ENCODE measurements around the gene RPS26.
A peak's percentile ranks its signal among the peaks of the same experiment; 100 is the strongest.

The RPS26 gene

DNA sequence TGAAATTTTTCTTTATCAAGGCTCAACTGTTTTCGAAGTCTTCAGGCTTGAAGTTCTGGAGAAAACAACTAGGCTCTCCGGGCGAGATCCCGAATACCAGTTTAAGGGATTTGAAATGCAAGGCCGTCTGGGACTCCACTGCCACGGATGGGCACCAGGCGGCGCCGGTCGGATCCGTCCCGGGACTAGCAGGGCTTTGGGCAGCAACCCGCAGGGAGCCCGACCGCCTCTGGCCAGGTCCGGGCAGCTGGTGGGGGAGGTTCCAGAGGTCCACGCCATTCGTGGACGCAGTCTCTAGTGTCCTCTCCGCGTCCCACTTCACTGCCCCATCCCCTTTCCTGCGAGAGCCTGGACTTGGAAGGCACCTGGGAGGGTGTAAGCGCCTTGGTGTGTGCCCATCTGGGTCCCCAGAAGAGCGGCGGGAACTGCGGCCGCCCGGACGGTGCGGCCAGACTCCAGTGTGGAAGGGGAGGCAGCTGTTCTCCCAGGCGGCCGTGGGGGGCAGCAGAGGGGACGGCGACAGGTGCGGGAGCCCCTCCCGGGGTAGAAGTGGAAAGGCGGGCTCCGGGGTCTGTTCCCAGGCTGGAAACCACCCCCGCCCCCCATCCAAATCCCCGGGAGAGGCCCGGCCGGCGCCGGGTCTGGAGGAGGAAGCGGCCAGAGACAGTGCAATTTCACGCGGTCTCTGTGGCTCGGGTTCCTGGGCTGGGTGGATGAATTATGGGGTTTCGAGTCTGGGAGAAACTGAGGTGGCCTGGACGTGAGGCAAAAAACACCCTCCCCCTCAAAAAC, 37.4 kb downstream of the RPS26 start:
- peak; percentile 82 for DNase-seq

GRCh38 chr12:56079723-56080555, 38.2 kb downstream of the RPS26 start, which contains the start of gene ERBB3:
TSS of gene ERBB3 (plus strand) at chr12:56080165. CDS start at chr12:56080301, 136 bp downstream.
- peak; percentile 77 for DNase-seq

DNA sequence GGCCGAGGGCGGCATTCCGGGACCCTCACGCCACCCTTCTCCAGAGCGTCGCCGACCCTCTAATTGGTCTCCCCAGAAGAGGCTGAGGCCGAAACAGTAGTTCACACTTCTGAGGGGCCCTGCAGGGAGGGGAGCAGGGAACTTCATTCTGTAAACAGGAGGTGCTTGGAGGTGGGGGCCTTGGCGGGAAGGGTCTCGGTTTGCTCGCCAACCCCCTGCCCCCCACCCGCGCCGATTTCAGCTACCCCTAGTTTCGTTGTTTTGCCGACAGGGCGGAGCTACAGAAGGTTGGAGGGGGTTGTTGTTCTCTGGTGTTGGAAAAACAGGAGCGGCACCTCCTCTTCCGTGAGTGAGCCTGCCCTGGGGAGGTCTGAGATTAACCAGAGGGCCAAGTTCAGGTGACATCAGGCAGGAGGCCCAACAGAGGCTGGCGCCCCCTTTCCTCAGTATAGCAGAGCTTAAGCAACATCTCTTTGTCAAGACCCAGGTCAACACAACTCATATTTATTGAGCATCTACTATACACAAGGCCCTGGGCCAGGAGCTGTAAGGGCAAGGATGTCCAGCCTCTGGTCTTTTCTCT, 38.9 kb downstream of the RPS26 start:
- DNase-seq, result no peak

- no peak for DNase-seq
These were observed 40.0 kb downstream of the RPS26 start for GRCh38 chr12:56081393-56082347.

DNA sequence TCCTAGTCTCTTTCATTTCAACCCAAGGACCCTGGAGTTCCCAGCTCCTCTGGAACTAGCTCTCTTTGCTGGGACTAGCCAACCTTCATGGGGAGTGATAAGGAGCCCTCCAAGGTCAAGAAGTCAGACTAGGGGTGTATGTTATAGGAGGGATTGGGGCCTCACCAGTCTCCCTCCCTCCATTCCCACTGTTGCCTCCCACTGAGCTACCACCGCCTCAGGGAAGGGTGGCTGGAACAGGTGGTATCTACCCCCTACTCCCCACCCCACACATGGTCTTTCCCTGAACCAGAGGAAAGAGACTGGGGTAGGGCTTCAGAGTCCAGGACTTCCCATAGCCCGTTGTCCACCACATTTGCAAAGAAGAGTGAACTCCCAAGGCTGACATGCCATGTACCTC, 40.7 kb downstream of the RPS26 start:
- no peak for DNase-seq

DNA sequence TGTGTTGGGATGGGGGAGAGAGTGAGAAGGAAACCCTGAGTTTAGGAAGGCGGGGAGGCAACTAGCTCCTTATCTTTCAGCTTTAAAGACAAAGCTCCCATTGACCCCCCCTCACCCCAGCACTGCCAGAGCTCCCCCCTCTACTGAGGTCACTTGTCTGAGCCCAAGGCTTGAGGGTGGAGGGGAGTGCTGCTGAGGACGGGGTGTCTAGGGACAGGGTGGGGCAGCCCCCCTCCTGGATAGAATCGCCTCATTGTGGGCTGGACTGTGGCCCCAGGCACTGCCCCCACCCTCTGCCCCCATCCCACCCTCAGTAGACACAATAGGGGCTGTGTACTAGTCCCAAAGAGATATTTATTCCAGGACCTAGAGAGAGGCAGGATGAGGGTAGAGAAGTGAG, 41.2 kb downstream of the RPS26 start:
- no peak for DNase-seq

DNA sequence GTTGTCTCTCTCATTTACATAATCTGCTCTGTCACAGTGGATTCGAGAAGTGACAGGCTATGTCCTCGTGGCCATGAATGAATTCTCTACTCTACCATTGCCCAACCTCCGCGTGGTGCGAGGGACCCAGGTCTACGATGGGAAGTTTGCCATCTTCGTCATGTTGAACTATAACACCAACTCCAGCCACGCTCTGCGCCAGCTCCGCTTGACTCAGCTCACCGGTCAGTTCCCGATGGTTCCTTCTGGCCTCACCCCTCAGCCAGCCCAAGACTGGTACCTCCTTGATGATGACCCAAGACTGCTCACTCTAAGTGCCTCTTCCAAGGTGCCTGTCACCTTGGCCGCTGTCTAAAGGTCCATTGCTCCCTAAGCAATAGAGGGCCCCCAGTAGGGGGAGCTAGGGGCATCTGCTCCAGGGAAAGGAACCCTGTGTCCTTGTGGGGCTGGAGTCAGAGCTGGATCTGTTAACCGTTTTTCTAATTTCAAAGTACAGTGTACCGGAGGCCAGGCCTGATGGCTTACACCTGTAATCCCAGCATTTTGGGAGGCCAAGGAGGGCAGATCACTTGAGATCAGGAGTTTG, 43.3 kb downstream of the RPS26 start:
- peak; percentile 34 for DNase-seq

GRCh38 chr12:56086096-56086495, 44.4 kb downstream of the RPS26 start:
- DNase-seq, result peak; percentile 19

DNA sequence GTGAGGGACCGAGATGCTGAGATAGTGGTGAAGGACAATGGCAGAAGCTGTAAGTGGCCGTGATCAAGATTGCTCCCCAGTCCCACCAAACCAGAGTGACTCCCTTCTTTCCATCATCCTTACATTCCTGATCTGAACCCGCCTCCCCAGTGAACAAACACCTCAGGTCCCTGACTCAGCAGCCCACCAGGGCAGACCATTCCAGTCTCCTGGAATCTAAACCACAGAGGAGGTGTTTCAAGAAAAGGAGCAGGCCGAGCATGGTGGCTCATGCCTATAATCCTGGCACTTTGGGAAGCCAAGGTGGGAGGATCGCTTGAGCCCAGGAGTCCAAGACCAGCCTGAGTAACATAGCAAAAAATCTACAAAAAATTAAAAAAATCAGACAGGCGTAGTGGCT, 44.9 kb downstream of the RPS26 start:
- no peak for DNase-seq

GRCh38 chr12:56087220-56087619, 45.5 kb downstream of the RPS26 start:
- DNase-seq, result no peak

Data from RPMI8226 (cell line).